GM20431 (cell line): Measurements from ENCODE around the gene NKAIN2.

ENCODE experiments used
- in situ Hi-C: fragments of 300-500 bp; cut with MseI, MboI; formaldehyde crosslinking; loops from one replicate; pipeline ENCODE4 v1.15.0; 2020; ENCODE audit warnings: low sequenced_read_pairs; ENCODE audit not compliant: unreplicated experiment

The NKAIN2 gene

GRCh38 chr6:124613031-124613430 is 809.4 kb downstream of the NKAIN2 start:
- in situ Hi-C loops = no loop called here

GRCh38 chr6:124622351-124622750 is 818.7 kb downstream of the NKAIN2 start:
- in situ Hi-C loops = no loop called here

- in situ Hi-C loops = no loop called here
These were observed 830.0 kb downstream of the NKAIN2 start for GRCh38 chr6:124633655-124634054.

- in situ Hi-C loops = no loop called here
These were observed 836.8 kb downstream of the NKAIN2 start for GRCh38 chr6:124640432-124640831.

- in situ Hi-C loops = no loop called here
These were observed 852.2 kb downstream of the NKAIN2 start for GRCh38 chr6:124655866-124656265.

GRCh38 chr6:124658053-124658452 is 854.4 kb downstream of the NKAIN2 start:
- in situ Hi-C loops = no loop called here

- in situ Hi-C loops = no loop called here
These were observed 855.8 kb downstream of the NKAIN2 start for GRCh38 chr6:124659427-124659826.

- in situ Hi-C loops = no loop called here
These were observed 856.5 kb downstream of the NKAIN2 start for GRCh38 chr6:124660185-124660584.

GRCh38 chr6:124661097-124661661 is 857.5 kb downstream of the NKAIN2 start:
- in situ Hi-C loops = no loop called here

GRCh38 chr6:124668028-124668427 is 864.4 kb downstream of the NKAIN2 start:
- in situ Hi-C loops = no loop called here

- in situ Hi-C loops = no loop called here
These were observed 866.2 kb downstream of the NKAIN2 start for GRCh38 chr6:124669713-124670480.

- in situ Hi-C loops = no loop called here
These were observed 867.1 kb downstream of the NKAIN2 start for GRCh38 chr6:124670801-124671200.

- in situ Hi-C loops = no loop called here
These were observed 867.7 kb downstream of the NKAIN2 start for GRCh38 chr6:124671324-124671723.

GRCh38 chr6:124674042-124674441 is 870.4 kb downstream of the NKAIN2 start:
- in situ Hi-C loops = no loop called here

GRCh38 chr6:124676033-124676432 is 872.4 kb downstream of the NKAIN2 start:
- in situ Hi-C loops = no loop called here

- in situ Hi-C loops = no loop called here
These were observed 874.2 kb downstream of the NKAIN2 start for GRCh38 chr6:124677874-124678273.

- in situ Hi-C loops = no loop called here
These were observed 875.7 kb downstream of the NKAIN2 start for GRCh38 chr6:124679387-124679786.

GRCh38 chr6:124682751-124683150 is 879.1 kb downstream of the NKAIN2 start:
- in situ Hi-C loops = no loop called here

- in situ Hi-C loops = no loop called here
These were observed 879.8 kb downstream of the NKAIN2 start for GRCh38 chr6:124683507-124683906.

- in situ Hi-C loops = no loop called here
These were observed 881.0 kb downstream of the NKAIN2 start for GRCh38 chr6:124684621-124685020.

- in situ Hi-C loops = no loop called here
These were observed 884.7 kb downstream of the NKAIN2 start for GRCh38 chr6:124688369-124688768.
